OCI-LY7 (cell line): ENCODE results near the gene UCHL1.

Experiments
- CTCF ChIP-seq: fragments of 200-600 bp; sonication (generic); conservative IDR thresholded peaks from 2 replicates; pipeline ENCODE4 v1.5.1; 2014; ENCODE audit warnings: mild to moderate bottlenecking, antibody characterized with exemption, low read length, moderate library complexity, mixed read lengths
- EZH2phosphoT487 ChIP-seq: fragments of 200-600 bp; sonication (generic); IDR thresholded peaks from 2 replicates; pipeline ENCODE4 v1.6.1; 2018; ENCODE audit warnings: low read depth, borderline replicate concordance, mild to moderate bottlenecking, mixed run types, antibody characterized with exemption, low read length, moderate library complexity, mixed read lengths

- TF ChIP-seq CTCF (no peak), EZH2phosphoT487 (no peak)
Observed at GRCh38 chr4:41287852-41288251, 31.1 kb downstream of the UCHL1 start.
